NCI-H748 (cell line): ENCODE measurements around the gene SGPL1.

Experiments
- DNase-seq: peaks from one replicate; lab custom pipeline; 2025; ENCODE audit not compliant: unreplicated experiment; lab: John Stamatoyannopoulos, UW

Gene SGPL1

GRCh38 chr10:70780772-70781171, 35.0 kb upstream of the SGPL1 start:
- no peak for DNase-seq

GRCh38 chr10:70781461-70782051, 34.2 kb upstream of the SGPL1 start:
- no peak for DNase-seq

- DNase-seq: no peak
Measured at GRCh38 chr10:70782086-70782745, 33.5 kb upstream of the SGPL1 start.

- DNase-seq: no peak
Measured at GRCh38 chr10:70782746-70783680, 32.7 kb upstream of the SGPL1 start.

- no peak for DNase-seq
Measured at GRCh38 chr10:70784016-70784415, 31.7 kb upstream of the SGPL1 start.

GRCh38 chr10:70784471-70784870, 31.3 kb upstream of the SGPL1 start:
- DNase-seq: no peak

- no peak for DNase-seq
Measured at GRCh38 chr10:70785190-70785589, 30.6 kb upstream of the SGPL1 start, which contains the start of gene TBATA. Gene TBATA, minus strand, starts transcription at chr10:70785377. Its CDS starts 1,998 bp downstream, at chr10:70783379.

- DNase-seq: no peak
Measured at GRCh38 chr10:70786799-70787415, 28.8 kb upstream of the SGPL1 start.

- DNase-seq: no peak
Measured at GRCh38 chr10:70791386-70792039, 24.2 kb upstream of the SGPL1 start.

- no peak for DNase-seq
Measured at GRCh38 chr10:70795613-70796012, 20.1 kb upstream of the SGPL1 start.

GRCh38 chr10:70797840-70798239, 17.9 kb upstream of the SGPL1 start:
- DNase-seq: no peak

GRCh38 chr10:70799124-70799523, 16.6 kb upstream of the SGPL1 start:
- no peak for DNase-seq

GRCh38 chr10:70801854-70802253, 13.9 kb upstream of the SGPL1 start:
- DNase-seq: no peak

- DNase-seq: peak; percentile 85
Measured at GRCh38 chr10:70803775-70804420, 11.8 kb upstream of the SGPL1 start.

- no peak for DNase-seq
Measured at GRCh38 chr10:70804421-70804808, 11.3 kb upstream of the SGPL1 start.

- no peak for DNase-seq
Measured at GRCh38 chr10:70805619-70806215, 10.0 kb upstream of the SGPL1 start.

- DNase-seq: no peak
Measured at GRCh38 chr10:70806841-70807240, 8.9 kb upstream of the SGPL1 start.

GRCh38 chr10:70807556-70807955, 8.2 kb upstream of the SGPL1 start:
- DNase-seq: no peak

- DNase-seq: no peak
Measured at GRCh38 chr10:70809011-70809611, 6.6 kb upstream of the SGPL1 start.

GRCh38 chr10:70809726-70810125, 6.0 kb upstream of the SGPL1 start:
- no peak for DNase-seq
